Kidney epithelial cell (primary cell): ENCODE data around the gene UVSSA. TPM values are rescaled to one million over a fixed set of nuclear protein-coding genes. Genes with fewer than 3 reads are reported as not detected.
"Not testable (repeated sequence)": the region's sequence is repeated elsewhere in the genome, so short reads cannot be mapped to it uniquely, and the experiment has no call there.

ENCODE experiments used
- DNase-seq: peaks from one replicate; pipeline ENCODE4 v3.0.0-alpha.2; 2010; ENCODE audit warnings: low read depth
- H3K27me3 ChIP-seq: 2 replicates; pipeline ENCODE4 v1.6.0; 2011; ENCODE audit warnings: low read length; ENCODE audit not compliant: control insufficient read depth, insufficient read depth
- H3K36me3 ChIP-seq: 2 replicates; pipeline ENCODE4 v1.5.1; 2011; ENCODE audit warnings: low read length; ENCODE audit not compliant: control insufficient read depth, insufficient read depth
- H3K4me3 ChIP-seq: 2 replicates; pipeline ENCODE4 v1.5.1; 2011; ENCODE audit warnings: low read depth, mild to moderate bottlenecking, control low read depth, low read length
- total RNA-seq: library from RNA; depleted of rRNA; stranded (reverse); fragments of >200 nt; gene quantifications from 2 replicates; pipeline ENCODE4 v1.2.3, GENCODE V29; 2015
- TF ChIP-seq, protein P1 (sequence below): IDR thresholded peaks from 2 replicates; pipeline ENCODE4 v1.5.1; 2011; ENCODE audit warnings: mild to moderate bottlenecking, moderate library complexity, low read length, control low read depth, inconsistent platforms; ENCODE audit not compliant: insufficient read depth, poor library complexity, severe bottlenecking

UVSSA gene
- total RNA-seq, 1 donor from 2014 or later = 13.0 TPM

DNA sequence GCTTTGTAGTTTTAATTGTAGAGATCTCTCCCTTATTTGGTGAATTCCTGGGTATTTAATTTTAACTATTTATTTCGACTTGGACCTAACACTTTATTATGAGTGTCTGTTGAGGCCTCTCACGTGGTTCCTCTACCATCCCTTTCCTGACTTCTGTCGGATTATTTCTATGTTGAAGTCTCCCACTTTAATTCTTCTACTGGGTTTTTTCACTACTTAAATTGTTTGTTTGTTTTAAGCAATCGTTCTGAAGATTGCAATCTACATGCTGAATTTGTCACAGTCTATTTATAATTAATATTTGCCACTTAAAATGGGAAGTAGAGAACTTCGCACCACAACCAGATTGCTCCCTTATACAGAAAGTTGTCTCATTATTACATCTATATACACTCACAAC is 80.0 kb downstream of the UVSSA start:
- Histone ChIP-seq H3K4me3 (no peak overlapping the region), H3K27me3 (no peaks in the 10 kb centered on the region), H3K36me3 (no peaks in the 10 kb centered on the region)
- TF ChIP-seq, protein P1, sequence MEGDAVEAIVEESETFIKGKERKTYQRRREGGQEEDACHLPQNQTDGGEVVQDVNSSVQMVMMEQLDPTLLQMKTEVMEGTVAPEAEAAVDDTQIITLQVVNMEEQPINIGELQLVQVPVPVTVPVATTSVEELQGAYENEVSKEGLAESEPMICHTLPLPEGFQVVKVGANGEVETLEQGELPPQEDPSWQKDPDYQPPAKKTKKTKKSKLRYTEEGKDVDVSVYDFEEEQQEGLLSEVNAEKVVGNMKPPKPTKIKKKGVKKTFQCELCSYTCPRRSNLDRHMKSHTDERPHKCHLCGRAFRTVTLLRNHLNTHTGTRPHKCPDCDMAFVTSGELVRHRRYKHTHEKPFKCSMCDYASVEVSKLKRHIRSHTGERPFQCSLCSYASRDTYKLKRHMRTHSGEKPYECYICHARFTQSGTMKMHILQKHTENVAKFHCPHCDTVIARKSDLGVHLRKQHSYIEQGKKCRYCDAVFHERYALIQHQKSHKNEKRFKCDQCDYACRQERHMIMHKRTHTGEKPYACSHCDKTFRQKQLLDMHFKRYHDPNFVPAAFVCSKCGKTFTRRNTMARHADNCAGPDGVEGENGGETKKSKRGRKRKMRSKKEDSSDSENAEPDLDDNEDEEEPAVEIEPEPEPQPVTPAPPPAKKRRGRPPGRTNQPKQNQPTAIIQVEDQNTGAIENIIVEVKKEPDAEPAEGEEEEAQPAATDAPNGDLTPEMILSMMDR = no peak
- DNase-seq = no peak

DNA sequence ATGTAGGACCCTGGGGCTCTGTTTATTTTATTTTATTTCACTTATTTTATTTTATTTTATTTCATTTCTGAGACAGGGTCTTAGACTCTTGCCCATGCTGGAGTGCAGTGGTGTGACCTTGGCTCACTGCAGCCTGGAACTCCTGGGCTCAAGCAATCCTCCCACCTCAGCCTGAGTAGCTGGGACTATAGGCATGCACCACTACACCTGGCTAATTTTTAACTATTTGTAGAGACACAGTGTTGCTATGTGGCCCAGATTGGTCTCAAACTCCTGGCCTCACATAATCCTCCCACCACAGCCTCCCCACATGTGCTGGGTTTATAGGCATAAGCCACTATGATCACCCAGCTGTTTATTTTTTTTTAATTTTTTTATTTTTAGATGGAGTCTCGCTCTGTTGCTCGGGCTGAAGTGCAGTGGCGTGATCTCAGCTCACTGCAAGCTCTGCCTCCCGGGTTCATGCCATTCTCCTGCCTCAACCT is 96.7 kb downstream of the UVSSA start:
- H3K36me3 ChIP-seq, DNase-seq, H3K27me3 ChIP-seq, H3K4me3 ChIP-seq: not testable (repeated sequence)

Other genes with a start within 250 kb of the UVSSA start
- gene RNF212, start 233.6 kb upstream of the UVSSA start, total RNA-seq = 5.2 and 13.0 TPM in 2 replicates
- gene SPON2, start 174.6 kb upstream of the UVSSA start, total RNA-seq = 9.7 and 10.9 TPM in 2 replicates
- 170 and 195 TPM in 2 replicates for gene CTBP1, start 98.1 kb upstream of the UVSSA start, total RNA-seq
- gene MAEA, start 57.3 kb upstream of the UVSSA start, total RNA-seq = 79.1 and 88.7 TPM in 2 replicates
- gene NKX1-1, start 59.2 kb downstream of the UVSSA start, total RNA-seq = not detected in 2 replicates